ENCODE data around the gene PLD3.

- TF ChIP-seq POLR2A (IDR thresholded peaks at IDR 0.05; ENCODE audit: low read depth, low read length): no peak
- no peak for TF ChIP-seq MAX (IDR thresholded peaks at IDR 0.05; ENCODE audit: insufficient read depth, insufficient read length)
Measured at GRCh38 chr19:40397568-40397906, 49.0 kb downstream of the PLD3 start.

Measured in endothelial cell of umbilical vein (primary cell).